GM18907 (cell line): ENCODE results near the gene PRR33.

Source experiments
- ATAC-seq: cut with Tn5 transposase; IDR thresholded peaks from one replicate; pipeline ENCODE4 v1.9.1; 2021; ENCODE audit warnings: mild to moderate bottlenecking, moderate library complexity; ENCODE audit not compliant: unreplicated experiment

Gene PRR33

DNA sequence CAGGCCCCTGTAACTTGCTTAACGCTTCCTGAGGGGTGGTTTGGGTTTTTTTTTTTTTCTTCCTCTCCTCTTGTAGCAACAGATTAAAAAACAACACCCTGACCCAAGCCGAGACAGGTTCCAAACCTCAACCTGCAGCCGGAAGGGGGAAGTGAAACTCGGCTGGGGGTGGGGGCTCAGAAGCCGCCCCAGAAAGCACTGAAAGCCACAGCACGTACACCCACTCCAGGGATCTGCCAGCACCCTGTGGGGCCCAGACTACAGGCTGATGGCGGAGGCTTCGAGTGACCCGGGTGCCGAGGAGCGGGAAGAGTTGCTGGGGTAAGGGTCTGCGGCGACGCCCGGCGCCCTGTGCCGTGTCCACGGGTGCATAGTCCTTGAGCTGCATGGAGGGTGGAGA is 38.8 kb downstream of the PRR33 start, which contains the start of gene LSP1:
LSP1 (plus strand) TSS at position 208 of the 400 bp plus-strand sequence; CDS start at position 269, 61 bp downstream.
- peak; percentile 43 for ATAC-seq

DNA sequence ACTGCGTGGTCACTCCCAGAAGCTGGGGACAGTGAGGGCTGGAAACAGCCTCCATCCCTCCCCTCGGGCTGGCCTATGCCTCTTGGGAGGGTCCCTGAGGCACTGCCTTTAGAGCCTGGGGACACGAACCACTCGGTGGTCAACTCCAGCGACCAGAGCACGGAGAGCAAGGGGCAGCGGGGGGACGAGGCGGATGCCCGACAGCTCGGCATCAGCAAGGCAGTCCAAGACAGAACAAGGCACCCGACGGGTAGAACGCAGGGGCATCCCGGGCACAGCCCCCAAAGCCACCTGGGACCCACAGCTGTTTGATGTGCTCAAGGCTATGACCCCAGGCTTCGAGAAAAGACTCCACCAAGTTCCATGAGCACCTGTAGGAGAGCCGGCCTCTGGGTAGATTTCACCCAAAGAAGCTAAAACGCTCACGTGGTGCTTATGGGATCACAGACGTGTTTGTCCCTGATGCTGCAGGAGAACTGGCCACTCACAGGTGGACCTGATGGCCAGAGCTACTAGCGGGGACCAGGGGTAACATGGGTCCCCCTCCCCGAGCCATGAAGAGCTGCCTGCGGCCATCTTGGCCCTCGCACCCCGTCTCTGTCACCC is 39.3 kb downstream of the PRR33 start:
- peak; percentile 3 for ATAC-seq

DNA sequence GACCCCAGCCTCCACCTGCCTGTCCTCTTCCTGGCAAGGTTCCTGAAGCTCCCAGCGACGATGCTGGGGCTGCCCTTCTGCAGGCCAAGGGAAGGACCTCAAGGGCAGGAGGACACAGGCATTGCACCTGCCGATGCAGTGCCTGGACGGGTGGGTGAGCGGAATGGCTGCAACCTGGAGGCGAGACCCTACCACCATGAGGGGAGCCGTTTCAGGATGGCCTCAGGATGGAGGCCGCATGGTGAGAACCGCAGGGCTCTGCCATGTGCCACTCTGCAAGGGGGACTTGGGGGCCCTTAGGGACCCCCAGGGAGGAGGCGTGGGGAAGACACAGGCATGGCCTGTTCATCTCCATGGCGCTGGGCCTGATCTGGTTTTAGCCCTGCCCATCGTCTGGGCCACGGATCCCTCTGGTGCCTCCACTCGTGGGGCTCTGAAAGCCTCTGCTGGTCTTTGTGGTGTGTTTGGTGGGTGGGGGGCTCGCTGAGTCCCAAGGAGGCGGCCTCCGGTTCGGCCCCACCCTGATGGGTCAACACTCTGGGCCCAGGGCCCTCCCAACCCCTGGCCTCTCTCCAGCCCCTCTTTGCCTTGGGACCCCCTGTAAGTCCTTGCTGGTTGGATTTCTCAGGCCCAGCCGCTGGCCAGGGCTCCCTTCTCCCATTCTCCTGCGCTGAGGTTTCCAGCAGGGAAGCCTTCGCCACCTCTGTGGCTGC is 40.1 kb downstream of the PRR33 start:
- no peak for ATAC-seq

GRCh38 chr11:1848640-1849430 is 42.9 kb downstream of the PRR33 start:
- ATAC-seq, result no peak

- ATAC-seq, result no peak
Observed at GRCh38 chr11:1847926-1848639, 43.6 kb downstream of the PRR33 start.

DNA sequence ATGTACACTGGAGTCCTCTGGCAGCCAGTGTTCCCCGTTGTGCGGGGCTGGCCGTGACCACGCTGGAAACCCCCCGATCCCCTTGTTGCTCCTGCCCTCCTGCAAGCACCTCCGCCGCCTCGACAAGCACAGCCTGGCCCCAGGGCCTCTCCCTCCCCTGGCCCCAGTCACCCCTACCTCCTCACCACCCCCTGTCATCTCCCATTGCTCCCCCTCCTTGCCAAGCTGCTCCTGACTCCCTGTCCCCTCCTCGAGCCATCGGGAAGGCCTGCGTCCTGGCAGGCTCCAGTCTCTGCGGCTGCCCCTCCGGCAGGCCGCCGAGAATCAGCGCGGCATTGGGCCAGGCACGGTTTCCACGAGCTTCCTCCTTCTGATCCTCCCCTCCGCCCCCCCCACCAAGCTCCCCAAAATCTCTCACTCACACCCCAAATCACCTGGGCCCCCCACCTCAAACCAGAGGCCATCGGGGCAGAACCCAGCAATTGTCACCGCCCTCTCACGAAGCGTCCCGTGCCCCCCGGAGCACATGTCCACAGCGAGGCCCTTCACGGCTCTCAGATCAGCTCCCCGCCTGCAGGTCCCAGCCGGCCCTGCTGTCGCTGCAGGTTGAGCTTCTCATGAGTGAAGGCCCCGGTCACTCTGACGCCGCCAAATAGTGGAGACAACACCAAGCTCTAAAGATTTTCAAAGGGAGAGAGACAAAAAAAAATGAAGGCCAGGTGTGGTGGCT is 44.5 kb downstream of the PRR33 start:
- ATAC-seq, result no peak

DNA sequence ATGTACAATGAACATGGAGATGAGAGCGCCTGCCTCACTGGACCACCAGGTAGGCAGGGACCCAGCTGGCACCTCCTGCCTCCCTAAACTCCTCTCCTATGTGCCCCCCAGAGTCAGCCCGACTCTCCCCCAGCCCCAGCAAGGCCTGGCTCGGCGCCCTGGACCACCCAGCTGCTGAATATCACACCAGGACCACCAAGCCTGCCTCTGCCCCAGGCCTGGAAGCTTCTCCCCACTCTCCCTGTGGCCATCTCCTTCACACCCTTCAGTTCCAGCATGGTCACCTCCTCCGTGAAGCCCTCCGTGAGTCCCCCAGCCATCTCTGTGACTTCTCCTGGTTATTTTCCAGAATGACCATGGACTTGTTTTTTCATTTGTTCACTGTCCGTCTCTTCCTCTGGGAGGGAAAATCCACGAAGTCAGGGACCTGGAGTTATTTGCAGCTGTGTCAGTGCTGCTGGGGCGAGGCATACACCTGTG is 45.2 kb downstream of the PRR33 start:
- ATAC-seq, result no peak

- ATAC-seq, result no peak
Observed at GRCh38 chr11:1845561-1846452, 45.9 kb downstream of the PRR33 start.

DNA sequence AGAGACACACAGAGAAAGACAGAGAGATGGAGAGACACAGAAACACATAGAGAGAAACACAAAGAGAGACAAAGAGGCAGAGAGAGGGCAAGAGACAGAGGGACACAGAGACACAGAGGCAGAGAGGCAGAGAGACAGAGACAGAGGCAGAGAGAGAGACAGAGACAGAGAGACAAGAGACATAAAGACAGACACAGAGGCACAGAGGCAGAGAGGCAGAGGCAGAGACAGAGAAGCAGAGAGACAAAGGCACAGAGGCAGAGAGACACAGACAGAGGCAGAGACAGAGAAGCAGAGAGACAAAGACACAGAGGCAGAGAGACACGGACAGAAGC is 46.6 kb downstream of the PRR33 start:
- no peak for ATAC-seq

DNA sequence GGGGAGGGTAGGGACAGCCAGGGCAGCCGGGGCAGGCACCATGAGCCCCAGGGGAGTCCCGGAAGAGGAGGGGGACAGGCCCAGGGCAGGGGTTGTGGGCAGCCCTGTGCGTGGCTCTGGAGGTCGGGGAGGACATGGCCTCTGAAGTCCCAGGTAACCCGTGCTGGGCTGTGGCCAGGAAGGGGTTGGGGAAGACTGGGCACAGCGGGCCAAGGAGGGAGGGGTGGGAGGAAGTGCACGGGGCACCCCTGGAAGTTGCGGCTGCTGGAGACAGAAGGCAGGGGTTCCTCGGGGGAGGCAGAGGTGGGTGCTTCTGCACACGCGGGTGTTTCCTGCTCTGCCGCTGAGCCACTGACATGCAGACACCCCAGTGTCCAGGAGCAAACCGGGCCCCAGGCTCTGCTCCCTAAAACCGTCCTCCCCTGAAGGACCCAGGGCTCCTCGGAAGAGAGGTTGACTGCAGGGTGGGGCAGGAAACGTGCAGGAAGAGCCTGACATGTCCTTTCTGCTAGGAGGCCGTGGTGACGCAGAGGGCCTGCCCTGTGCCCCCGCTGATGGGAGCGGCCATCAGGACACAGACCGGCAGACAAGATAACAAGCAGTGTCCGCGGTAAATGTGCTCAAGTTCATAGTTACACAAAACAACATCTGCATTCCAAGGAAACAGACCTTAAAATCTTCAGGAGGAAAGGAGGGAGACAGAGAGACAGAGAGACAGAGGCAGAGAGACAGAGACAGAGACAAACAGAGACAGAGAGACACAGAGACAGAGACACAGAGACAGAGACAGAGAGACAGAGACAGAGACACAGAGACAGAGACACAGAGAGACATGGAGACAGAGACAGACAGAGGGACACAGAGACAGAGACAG is 47.2 kb downstream of the PRR33 start:
- ATAC-seq, result no peak

DNA sequence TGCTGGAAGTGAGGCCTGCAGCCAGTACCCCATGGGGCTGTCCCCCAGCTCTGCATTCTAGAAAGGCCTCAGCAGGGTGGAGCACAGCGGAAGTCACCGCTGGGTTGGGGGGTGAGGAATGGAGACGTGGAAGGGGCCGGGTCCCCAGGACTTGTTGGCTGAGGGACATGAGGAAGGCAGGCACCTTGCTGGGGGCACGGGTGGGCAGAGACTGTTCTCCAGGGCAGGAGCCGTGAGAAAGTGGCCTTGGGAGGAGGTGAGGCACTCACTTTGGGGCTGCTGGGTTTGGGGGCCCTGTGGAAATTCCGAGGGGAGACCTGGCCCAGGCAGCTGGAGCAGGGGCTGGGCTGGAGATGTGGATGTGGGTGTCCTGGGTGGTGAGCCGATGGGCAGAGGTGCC is 47.9 kb downstream of the PRR33 start:
- no peak for ATAC-seq

- no peak for ATAC-seq
Observed at GRCh38 chr11:1843098-1843473, 48.6 kb downstream of the PRR33 start.

- no peak for ATAC-seq
Observed at GRCh38 chr11:1842149-1843097, 49.3 kb downstream of the PRR33 start.

DNA sequence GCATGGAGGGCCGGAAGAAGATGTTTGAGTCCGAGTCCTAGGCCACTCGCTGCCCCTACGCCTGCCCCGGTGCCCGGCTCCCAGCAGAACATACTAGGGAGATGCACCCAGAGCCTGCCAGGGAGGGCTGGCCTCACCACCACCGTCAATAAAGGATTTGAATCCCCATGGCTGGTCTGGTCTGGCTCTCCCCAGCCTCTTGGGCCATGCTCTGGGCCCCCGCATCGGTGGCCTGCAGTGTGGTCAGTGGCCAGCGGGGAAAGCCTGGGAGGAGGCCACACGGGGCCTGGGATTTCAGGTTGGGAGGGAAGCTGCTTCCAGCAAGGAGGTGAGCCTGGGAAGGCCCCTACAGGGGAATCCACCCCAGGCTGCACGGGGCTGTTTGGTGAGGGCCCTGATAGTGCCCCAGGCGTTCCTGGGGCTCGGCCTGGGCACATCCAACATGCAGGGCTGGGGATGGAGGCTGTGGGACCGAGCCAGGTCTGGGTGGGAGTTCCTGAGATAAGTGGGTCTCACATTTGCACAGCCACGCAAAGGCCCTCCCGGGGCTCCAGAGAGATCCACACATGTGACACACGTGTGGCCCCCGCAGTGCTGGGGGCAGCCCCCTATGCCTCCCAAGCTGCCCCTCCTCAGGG is 50.1 kb downstream of the PRR33 start:
- no peak for ATAC-seq

DNA sequence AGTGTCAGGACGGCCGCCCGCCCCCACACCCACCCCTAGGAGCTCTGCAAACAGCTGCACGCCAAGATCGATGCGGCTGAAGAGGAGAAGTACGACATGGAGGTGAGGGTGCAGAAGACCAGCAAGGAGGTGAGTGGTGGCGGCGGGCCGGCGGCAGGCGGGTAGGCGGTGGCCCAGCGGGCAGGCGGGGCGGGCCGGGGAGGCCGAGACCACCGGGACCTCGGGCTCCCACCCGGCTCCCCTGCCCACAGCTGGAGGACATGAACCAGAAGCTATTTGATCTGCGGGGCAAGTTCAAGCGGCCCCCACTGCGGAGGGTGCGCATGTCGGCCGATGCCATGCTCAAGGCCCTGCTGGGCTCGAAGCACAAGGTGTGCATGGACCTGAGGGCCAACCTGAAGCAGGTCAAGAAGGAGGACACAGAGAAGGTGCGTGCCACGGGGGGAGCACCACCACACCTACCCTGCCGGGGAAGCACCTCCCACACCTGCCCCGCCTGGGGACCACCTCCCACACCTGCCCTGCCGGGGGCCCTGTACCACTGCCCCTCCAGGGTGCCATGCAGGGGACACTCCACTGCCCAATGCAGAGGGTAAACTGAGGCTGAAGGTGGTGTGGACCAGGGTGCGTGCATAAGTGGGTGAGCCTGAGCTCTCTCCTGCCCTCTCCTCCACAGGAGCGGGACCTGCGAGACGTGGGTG is 50.8 kb downstream of the PRR33 start:
- no peak for ATAC-seq
